GM18511 (cell line): ENCODE measurements around the gene STK4.

Experiments
- ATAC-seq: cut with Tn5 transposase; IDR thresholded peaks from one replicate; pipeline ENCODE4 v1.9.1; 2021; ENCODE audit warnings: mild to moderate bottlenecking, moderate library complexity; ENCODE audit not compliant: unreplicated experiment

The STK4 gene

GRCh38 chr20:45104786-45105185 lies 138.5 kb downstream of the STK4 start:
- ATAC-seq, result no peak

GRCh38 chr20:45105317-45105716 lies 139.0 kb downstream of the STK4 start:
- ATAC-seq, result no peak

GRCh38 chr20:45109634-45110033 lies 143.3 kb downstream of the STK4 start:
- ATAC-seq, result no peak

- no peak for ATAC-seq
Measured at GRCh38 chr20:45110301-45110700, 144.0 kb downstream of the STK4 start.

GRCh38 chr20:45111285-45111684 lies 145.0 kb downstream of the STK4 start:
- ATAC-seq, result no peak

- ATAC-seq, result no peak
Measured at GRCh38 chr20:45111799-45112471, 145.6 kb downstream of the STK4 start.

- ATAC-seq, result no peak
Measured at GRCh38 chr20:45112754-45113153, 146.4 kb downstream of the STK4 start.

GRCh38 chr20:45113865-45114264 lies 147.6 kb downstream of the STK4 start:
- no peak for ATAC-seq

GRCh38 chr20:45114465-45115385 lies 148.4 kb downstream of the STK4 start, which contains the start of gene WFDC5:
TSS of gene WFDC5 (minus strand) at chr20:45115174. CDS start at chr20:45115083, 91 bp downstream.
- ATAC-seq, result no peak

- ATAC-seq, result no peak
Measured at GRCh38 chr20:45115386-45115774, 149.1 kb downstream of the STK4 start.

- ATAC-seq, result no peak
Measured at GRCh38 chr20:45115829-45116228, 149.5 kb downstream of the STK4 start.

GRCh38 chr20:45117581-45117980 lies 151.3 kb downstream of the STK4 start:
- no peak for ATAC-seq

GRCh38 chr20:45118028-45118427 lies 151.7 kb downstream of the STK4 start:
- ATAC-seq, result no peak

GRCh38 chr20:45119556-45120266 lies 153.4 kb downstream of the STK4 start:
- no peak for ATAC-seq

- ATAC-seq, result no peak
Measured at GRCh38 chr20:45121388-45121787, 155.1 kb downstream of the STK4 start.

GRCh38 chr20:45124365-45124764 lies 158.1 kb downstream of the STK4 start, which contains the start of gene WFDC12:
TSS of gene WFDC12 (minus strand) at chr20:45124465. CDS start at chr20:45124447, 18 bp downstream.
- no peak for ATAC-seq

- no peak for ATAC-seq
Measured at GRCh38 chr20:45128099-45128498, 161.8 kb downstream of the STK4 start.
